Measurements from ENCODE around the gene LGR4. TPM values are rescaled to one million over a fixed set of nuclear protein-coding genes. Genes with fewer than 3 reads are reported as not detected.

The LGR4 gene
- total and polyA plus RNA-seq, 9 of the 15 experiments (the other 6 are each of a cell fraction or from before 2014, with no cell fraction given), result 0.94 to 10.1 (median 5.8) TPM

GRCh38 chr11:27405134-27405533 is 67.5 kb downstream of the LGR4 start:
- Histone ChIP-seq H3K4me1 (replicated peaks in 1 of 2; ENCODE audit: control insufficient read depth in 2 of 2, insufficient read depth in 2 of 2, low read length in 2 of 2) (peaks cover 5 to 31% of the 10 kb centered on the region in 2 experiments; a peak in 4 of 5 replicates), H3K79me2 (ENCODE audit: control insufficient read depth, insufficient read depth, low read length) (no peaks in the 10 kb centered on the region), H3K36me3 (ENCODE audit: control insufficient read depth, insufficient read depth, low read length) (no peaks in the 10 kb centered on the region; the same call in 2 of the 3 replicates), H3K4me2 (ENCODE audit: insufficient read depth, low read length) (no peak overlapping the region), H2AFZ (ENCODE audit: low read depth, low read length) (no peak overlapping the region), H3K9me1 (ENCODE audit: control insufficient read depth, insufficient read depth, low read length) (no peaks in the 10 kb centered on the region), H3K9me3 (replicated peaks; ENCODE audit: control insufficient read depth, insufficient read depth, low read depth, low read length) (no peaks in the 10 kb centered on the region), H3K27ac (ENCODE audit: extremely low read depth, low read depth, low read length) (no peak overlapping the region), H3K4me3 (no peak overlapping the region), H3K9ac (ENCODE audit: insufficient read depth in 1 of 2, low read depth in 2 of 2, low read length in 2 of 2) (no peak overlapping the region), H3K27me3 (ENCODE audit: control insufficient read depth in 2 of 2, insufficient read depth in 2 of 2, low read length in 2 of 2) (no peaks in the 10 kb centered on the region), H4K20me1 (replicated peaks; ENCODE audit: control insufficient read depth, insufficient read depth, low read length) (no peaks in the 10 kb centered on the region)
- FAIRE-seq, result no peak
- no TSS peak for BruUV-seq (replicated peaks)
- in situ Hi-C loops (cut with MboI), result no loop called here
- WGBS (ENCODE audit: insufficient coverage, low coverage, missing lambda C conversion rate), result 96% methylated on average over 3 of the region's 3 CpGs
- TF ChIP-seq BCL6 (CRISPR knock-in tag; IDR thresholded peaks at IDR 0.05), result no peak
- no peak for TF ChIP-seq MAFF (IDR thresholded peaks at IDR 0.05; ENCODE audit: low read length)
- no peak for TF ChIP-seq PHTF2 (CRISPR knock-in tag; IDR thresholded peaks at IDR 0.05)
- no peak for TF ChIP-seq CREM (IDR thresholded peaks at IDR 0.05; ENCODE audit: low read depth)
- TF ChIP-seq ZNF133 (CRISPR knock-in tag; IDR thresholded peaks at IDR 0.05), result no peak
- TF ChIP-seq ZNF699 (CRISPR knock-in tag; IDR thresholded peaks at IDR 0.05; ENCODE audit: insufficient replicate concordance), result no peak
- no peak for TF ChIP-seq CBFA2T3 (IDR thresholded peaks at IDR 0.05)
- no peak for TF ChIP-seq CBFA2T2 (conservative IDR thresholded peaks at IDR 0.05)
- TF ChIP-seq HDAC6 (IDR thresholded peaks at IDR 0.05; ENCODE audit: low read depth, low read length), result no peak
- TF ChIP-seq FOXJ3 (CRISPR knock-in tag; IDR thresholded peaks at IDR 0.05), result no peak
- CTCF ChIA-PET (ENCODE audit: low intra/inter-chr PET ratio), result no interaction called here
- no peak for DNase-seq (ENCODE audit: extremely low read depth in 1 of 4, low spot score in 3 of 4)
- POLR2A ChIA-PET, result interaction anchor here (1.1 to 1.6 kb wide), 3 partner anchors 10 to 16 kb away, joined by 3 to 7 read pairs (median 4); no protein-coding TSS in a partner anchor
- no peak for ATAC-seq
- intact Hi-C loops (cut with micrococcal nuclease), result no loop called here
